HG03139 (cell line): ENCODE results near the gene LARP1.
"Not testable (repeated sequence)": the region's sequence is repeated elsewhere in the genome, so short reads cannot be mapped to it uniquely, and the experiment has no call there.

Experiments used
- ATAC-seq: cut with Tn5 transposase; IDR thresholded peaks from one replicate; pipeline ENCODE4 v1.9.1; 2021; ENCODE audit not compliant: unreplicated experiment

Gene LARP1

DNA sequence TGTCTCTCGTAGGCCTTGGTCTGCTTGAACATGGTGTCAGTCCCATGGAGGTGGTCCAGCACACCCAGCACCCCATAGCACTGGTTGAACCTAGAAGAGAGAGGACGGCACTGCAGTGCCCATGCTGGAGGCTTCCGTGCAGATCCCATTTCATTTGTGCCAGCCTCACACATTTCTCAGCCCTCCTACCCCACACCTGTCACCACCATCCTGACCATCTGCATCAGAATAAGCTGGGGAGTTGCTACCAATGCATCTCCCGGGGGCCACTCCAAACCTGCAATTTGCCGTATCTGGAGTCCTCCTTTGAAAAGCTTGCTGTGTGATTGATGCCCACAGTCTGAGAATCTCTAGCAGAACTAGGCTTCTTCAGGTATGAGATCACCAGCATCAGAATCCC, 65.2 kb downstream of the LARP1 start:
- ATAC-seq, result no peak

DNA sequence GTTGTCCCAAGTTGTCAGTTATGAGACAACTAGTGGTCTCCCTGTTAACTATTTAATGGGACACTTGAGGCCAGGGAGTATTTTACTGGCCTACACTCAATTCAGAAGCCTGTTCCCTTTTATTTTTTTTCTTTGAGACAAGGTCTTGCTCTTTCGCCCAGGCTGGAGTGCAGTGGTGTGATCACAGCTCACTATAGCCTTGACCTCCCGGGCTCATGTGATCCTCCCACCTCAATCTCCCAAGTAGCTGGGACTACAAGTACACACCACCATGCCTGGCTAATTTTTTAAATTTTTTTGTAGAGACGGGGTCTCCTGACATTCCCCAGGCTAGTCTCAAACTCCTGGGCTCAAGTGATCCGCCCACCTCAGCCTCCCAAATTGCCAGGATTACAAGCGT, 67.7 kb downstream of the LARP1 start:
- ATAC-seq, result not testable (repeated sequence)

DNA sequence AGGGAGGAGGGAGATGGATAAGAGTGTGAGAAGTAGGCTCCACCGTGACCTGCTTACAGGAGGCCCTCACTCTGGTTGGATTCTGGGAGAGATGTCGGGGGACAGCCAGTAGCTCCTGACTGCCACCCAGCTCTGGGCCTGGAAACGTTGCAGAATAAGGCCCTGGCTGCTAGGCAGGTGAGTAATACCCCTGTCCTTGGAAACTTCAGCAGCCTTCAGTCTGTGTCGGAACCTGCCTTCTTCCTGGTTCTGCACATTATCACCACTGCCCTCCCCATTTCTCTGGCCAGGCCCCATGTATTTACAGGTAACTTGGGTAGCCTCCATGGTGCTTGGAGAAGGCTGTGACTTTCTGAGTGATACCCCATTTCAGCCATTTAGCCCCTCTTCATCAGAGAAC, 68.4 kb downstream of the LARP1 start:
- ATAC-seq, result no peak

DNA sequence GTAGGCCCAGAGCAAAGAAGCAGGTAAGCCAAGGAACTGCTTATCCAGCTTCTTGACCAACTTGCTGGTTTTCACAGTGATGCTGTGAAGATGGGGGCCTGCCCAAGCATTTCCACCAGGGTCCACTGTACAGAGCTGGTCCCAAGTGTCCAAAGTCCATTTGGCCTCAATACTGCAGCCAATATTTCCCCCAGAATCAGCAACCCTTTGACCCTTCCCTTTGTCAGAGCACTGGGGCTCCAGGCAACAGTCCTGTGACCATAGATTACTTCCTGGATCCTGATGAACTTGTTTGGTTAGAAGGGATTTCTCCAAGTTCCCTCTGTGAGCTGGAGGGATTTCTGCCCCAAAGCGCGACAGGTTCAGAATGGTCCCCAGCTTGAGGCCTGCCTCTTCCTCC, 68.9 kb downstream of the LARP1 start:
- no peak for ATAC-seq

DNA sequence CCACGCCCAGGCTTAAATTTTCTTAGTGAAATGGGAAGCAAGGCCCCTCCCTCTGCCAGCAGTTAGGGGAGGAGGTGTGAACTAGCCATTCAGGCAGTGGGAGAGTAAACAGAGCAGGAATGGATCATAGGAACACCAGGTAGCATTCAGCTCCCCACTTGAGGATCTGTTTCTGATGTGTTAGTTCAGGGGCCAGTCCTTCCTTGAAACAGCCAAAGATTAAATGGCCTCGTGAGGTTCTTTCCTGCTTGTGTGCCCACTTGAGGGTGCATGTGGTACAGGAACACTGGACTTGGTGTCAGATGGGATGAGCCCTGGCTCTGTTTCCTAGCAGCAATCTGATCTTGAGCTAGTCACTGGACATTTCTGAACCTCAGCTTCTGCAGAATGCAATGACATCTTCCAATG, 74.0 kb downstream of the LARP1 start:
- no peak for ATAC-seq

DNA sequence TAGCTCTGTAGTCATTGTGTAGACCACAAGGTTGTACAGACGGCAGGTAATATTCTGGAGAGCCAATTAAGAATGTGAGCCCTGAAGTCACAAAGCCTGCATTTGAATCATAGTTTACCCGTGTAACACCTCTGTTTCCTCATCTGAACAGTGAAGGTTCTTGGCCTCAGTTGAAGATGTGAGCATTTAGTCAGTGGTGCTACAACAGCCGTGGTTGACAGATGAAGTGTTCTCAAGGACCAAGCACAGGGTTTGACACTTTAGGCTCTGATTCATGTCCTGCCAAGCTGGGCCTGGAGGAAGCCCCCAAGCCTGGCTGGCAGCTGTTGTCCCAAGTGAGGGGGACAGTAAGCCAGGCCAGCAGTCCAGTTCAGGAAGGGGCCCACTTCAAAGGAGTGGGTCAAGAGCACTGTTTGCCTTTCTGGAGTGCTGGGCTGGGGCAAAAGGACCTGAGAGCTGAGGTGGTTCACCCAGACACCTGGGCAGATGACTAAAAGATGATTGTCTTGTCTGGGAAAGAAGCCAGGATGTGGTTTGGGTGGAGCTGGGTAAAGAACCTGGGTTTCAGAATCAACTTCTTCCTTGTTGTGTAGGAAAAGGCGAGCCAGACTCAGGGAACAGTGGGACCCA, 74.5 kb downstream of the LARP1 start:
- ATAC-seq, result no peak

DNA sequence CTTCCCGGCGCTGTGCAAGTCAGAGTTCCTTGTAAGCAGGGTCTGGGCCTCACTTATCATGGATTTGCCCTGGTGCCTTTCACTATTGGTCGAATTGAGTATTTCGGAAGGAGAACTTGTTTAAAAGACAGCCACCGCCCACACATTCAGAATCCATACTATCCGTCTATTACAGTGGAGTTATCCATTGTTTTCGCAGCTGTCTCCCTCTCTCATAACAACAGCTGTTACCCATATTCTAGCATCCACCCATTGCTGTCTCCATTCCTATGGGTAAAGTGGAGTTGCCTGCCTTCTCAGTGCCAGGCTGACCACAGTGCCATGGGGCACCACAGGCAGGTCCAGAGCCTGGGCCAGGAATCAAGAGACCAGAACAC, 75.0 kb downstream of the LARP1 start:
- ATAC-seq, result no peak

DNA sequence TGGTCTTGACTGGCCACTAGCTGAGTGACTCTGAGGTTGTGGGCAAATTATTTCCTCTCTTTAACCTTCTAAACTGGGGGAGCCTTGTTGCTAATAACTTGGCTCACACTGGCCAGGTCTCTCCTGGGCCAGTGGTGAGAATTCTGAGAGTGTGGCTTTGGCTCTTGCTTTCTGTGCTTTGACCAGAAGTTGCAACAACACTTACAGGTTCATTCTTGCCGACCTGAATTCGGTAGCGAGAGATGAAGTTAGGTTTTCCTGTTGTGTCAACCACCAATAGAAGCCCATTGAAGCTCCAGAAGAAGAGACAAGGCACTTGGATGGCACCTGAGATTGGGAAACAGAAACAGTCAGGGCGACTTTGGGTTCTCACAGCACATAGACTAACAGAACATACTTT, 75.4 kb downstream of the LARP1 start:
- ATAC-seq, result no peak

DNA sequence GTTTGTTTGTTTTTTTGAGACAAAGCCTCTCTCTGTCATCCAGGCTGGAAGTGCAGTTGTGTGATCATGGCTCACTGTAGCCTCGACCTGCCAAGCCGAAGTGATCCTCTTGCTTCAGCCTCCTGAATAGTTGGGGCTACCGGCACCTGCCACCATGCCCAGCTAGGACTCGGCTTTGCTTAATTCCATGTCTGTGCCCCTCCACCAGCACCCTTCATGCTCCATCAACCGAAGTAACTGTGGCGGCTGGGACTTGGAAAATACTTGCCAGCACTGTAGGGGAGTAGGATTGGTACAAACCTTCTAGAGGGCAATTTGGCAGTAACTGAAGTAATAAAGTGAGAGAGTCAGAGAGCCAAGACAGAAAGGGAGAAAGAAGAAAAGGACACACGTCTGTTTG, 76.3 kb downstream of the LARP1 start:
- no peak for ATAC-seq

DNA sequence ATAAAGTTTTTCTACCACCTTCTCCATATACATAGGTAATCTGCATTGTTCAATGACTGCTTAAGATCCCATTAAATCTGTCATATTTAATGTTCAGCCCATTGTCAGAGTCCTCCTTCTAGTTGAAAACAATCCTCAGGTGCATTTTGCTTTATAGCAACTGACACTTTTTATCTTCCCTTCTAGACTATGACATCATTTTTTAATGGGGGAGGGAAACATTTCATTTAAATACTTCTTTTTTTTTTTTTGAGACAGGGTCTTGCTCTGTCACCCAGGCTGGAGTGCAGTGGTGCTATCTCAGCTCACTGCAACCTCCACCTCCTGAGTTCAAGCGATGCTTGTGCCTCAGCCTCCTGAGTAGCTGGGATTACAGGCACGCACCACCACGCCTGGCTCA, 77.6 kb downstream of the LARP1 start:
- ATAC-seq, result not testable (repeated sequence)

DNA sequence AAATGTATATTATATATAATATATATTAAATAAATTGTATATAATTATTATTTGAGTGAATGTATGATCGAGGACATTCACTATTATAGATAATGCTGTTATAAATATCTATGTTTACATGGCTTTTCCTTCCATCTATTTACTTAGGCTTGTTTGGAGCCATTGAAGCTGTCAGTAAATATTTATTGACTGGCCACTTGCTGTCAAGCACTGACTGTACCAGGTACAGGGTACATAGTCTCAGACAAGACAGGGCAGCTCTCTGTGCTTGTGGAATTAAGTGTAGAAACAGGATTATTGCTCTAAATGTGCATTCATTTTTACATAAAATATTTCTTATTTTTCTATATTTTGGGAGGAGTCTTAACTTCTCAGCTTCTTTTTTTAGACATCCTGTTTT, 78.9 kb downstream of the LARP1 start:
- ATAC-seq, result no peak

DNA sequence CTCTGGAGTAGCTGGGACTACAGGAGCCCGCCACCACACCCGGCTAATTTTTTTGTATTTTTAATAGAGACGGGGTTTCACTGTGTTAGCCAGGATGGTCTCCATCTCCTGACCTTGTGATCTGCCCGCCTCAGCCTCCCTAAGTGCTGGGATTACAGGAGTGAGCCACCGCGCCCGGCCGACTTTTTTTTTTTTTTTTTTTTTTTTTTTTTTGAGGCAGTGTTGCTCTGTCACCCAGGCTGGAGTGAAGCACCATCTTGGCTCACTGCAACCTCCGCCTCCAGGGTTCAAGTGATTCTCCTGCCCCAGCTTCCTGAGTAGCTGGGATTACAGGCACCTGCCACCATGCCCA, 80.5 kb downstream of the LARP1 start:
- ATAC-seq, result not testable (repeated sequence)

DNA sequence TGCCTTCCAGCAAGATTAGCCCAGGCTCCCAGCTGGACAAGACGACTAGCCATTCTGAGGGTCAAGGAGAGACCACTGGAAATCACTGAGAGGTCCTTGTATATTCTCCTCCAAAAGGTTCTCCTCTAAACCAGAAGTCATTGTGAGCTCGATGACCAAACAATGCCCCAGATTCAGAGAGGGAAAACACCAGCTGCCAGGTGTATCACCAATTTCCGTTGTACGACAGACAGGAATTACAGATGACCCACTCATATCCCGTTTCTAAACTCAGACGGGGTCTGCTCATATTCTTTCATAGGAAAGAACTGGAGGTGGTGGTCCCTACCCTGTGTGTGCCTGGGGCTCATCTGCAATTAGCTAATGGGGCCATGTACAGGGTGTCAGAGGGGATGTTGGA, 81.0 kb downstream of the LARP1 start:
- no peak for ATAC-seq

DNA sequence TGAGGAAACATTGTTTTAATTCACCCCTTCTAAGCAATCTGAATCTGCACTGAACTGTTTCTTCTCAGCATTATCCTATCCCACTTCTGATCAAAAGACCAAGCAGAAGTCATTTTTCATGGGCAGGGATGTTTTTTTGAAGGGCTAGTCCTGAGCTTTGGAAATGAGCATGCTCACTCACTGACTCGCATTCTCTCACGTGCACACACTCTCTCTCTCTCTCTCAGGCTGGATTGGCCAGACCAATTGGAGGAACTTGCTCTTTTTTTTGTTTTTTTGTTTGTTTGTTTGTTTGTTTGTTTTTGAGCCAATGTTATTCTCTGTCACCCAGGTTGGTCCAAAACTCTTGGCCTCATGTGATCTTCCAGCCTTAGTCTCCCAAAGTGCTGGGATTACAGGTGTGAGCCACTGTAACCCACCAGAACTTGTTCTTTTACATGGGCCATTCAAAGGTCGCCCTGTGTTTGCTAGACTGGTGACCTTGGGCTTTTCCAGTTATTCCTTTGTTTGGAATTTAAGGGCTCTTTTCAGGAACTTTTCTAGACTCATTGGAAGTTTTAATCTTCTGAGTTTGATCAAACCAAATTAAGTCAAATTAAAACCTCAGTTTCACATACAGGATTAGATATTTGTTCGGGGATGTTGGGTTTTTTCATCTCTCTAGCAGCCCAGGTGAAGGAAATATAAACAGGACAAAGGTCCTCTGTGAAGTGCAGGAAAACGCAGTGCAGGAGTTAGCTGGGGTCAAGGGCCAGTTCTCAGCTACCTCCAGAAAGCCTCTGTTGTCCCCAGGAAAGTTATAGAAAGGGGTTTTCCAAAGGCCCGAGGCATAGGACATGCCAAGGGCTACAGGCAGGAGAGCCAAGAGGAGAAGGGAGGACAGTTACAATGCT, 82.1 kb downstream of the LARP1 start:
- ATAC-seq, result no peak

DNA sequence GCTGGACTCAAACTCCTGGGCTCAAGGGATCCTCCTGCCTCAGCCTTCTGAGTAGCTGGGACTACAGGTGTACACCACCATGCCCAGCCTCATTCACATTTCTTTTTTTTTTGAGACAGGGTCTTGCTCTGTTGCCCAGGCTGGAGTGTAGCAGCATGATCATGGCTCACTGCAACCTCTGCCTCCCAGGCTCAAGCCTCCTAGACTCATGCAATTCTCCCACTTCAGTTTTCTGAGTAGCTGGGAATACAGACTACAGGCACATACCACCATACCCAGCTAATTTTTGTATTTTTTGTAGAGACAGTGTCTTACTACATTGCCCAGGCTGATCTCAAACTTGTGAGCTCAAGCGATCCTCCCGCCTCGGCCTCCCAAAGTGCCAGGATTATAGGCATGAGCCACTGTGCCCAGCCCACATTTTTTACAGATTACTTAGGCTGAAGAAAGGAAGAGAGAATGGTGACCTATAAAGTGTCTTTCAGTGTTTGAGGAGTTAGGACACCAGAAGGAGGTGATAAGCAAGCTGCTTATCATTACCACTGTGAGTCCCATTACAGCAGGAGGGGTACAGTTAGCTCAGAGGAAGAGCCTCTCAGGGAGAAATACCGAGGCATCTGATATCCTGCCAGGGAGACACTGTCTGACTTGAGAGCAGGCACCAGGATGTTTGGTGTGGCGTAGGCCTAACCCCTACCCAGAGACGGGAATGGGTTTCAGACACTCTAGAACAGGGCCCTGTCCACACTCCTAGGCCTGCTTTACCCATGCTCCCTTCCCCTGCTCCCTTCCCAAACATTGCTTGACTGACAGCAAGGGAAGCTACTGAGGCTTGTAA, 85.5 kb downstream of the LARP1 start:
- ATAC-seq, result no peak

DNA sequence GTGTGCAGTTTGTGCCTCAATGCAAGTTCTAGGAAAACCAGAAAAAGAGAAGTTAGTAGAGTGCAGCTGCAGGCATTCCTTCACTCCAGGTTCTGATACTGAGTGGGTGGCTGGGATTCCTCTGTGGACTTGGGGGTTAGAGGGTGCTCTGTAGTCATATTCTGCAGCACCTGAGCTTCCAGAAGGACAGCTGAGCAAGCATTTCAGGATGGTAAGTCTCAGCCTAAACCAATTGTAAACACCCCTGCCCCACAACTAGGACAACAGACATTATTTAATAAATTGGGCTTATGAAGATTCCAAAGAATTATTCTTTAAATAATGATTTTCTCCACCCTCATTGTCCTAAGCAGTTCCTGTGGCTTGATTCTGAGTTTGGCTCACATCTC, 86.1 kb downstream of the LARP1 start:
- no peak for ATAC-seq

DNA sequence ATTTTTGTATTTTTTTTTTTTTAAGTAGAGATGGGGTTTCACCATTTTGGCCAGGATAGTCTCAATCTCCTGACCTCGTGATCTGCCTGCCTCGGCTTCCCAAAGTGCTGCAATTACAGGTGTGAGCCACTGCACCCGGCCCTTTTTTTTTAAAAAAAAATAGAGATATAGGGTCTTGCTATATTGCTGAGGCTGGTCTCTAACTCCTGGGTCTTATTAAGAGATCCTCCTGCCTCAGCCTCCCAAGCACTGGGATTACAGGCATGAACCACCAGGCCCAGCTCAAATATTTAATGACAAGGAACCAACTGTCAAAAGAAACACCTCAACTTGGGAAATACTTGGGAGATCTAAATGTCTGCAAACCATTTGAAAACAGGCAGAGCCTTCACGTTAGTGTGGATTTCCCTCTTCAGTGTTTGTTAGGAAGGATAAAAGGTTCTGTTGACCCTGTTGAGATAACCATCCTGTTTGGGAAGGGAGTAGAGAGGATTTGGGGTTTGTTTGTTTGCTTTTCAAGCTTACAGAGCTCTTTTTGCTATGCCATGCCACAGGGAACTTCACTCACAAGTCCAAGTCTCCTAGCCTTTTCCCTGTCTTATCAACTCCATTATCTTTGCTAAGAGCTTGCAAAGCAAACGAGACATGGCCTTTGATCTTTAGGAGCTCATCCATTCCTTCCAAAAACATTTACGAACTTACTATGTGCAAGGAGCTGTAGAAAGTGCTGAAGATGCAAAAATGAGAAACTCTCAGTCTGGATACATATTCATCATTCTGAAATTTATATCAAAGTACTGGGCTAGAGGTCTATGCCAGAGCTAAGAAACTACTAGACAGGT, 87.7 kb downstream of the LARP1 start:
- no peak for ATAC-seq

DNA sequence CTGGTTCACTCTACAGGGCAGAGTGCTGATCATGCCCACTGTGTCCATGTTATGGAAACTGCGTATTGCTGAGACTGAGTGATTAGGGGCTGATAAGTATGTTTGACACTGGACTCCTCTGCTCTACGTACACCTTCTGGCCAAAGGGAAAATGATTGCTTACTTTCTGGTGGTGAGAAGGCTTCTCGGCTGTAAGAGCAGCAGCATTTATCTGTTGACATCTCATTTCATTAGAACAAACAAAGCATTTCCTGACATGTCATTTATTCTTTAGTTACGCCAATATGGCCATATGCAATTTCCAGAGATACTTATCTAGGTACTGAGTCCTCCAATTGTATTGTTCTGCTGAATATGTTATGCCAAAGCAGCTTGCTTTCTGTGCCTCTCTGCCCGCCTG, 89.6 kb downstream of the LARP1 start:
- ATAC-seq, result no peak

DNA sequence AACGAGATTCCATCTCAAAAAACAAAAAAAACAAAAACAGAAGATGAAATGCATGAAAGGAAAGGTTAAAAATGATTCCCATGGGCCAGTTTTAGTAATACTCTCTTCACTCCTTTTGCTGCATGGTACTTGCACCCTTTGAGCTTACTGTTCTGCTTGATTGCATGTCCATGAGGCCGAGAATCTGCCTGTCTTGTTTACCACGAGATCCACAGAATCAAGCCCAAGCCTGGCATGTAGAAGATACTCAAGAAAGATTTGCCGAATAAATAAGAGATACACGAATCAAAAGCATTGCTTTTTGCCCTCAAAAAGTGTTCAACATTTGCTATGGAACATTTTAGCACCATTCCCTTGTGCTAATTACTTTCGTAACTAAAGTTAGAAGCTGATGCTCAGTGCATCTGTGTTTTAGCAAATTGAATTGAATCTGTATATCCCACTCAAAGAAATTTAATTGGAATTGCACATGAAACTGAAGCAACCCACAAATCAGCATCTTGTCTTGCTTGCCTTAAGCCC, 94.1 kb downstream of the LARP1 start:
- no peak for ATAC-seq

DNA sequence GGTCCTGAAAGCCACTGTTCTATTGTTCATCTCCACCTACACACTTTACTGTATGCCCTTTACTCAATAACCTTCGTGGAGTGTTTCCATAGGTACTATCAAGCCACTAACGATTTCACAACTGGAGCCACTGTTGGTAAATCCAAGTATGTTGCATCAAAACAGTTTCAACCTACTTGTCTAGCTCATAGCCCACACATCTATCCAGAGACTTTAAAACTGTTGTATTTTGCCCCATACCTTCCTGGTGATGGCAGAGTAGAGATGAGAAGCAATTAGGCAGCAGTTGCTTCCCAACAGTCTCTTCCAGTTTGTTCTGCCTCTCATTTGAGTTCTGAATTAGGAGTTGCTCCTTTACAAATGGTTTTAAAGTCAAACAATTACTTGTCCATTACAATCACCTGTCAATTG, 94.6 kb downstream of the LARP1 start:
- no peak for ATAC-seq
